Pancreas (tissue), 10 donors: ENCODE results near the gene MOV10L1. TPM values are rescaled to one million over a fixed set of nuclear protein-coding genes. Genes with fewer than 3 reads are reported as not detected.

Experiments
- ATAC-seq, 4 donors: fragments of 200-7000 bp; cut with Tn5 transposase; one replicate each; pipeline versions ENCODE4 v1.8.0 to v1.9.1; 2020; ENCODE audit warnings: mild to moderate bottlenecking in 4 of 4, moderate library complexity in 4 of 4
- DNase-seq, 6 donors: peaks; one replicate each; pipeline ENCODE4 v3.0.0-alpha.2; 2020
- FAIRE-seq: peaks from 2 replicates; lab custom pipeline; 2012; peaks lifted over from hg19 to GRCh38; lab: Jason Lieb, UNC
- H3K27ac ChIP-seq, 4 donors: fragments of 200-600 bp; sonication (generic); 1 replicate in 3 of 4; 2 replicates in 1 of 4; pipeline versions ENCODE4 v1.5.0 to v1.8.0; 2020
- H3K27me3 ChIP-seq, 4 donors: fragments of 200-600 bp; one replicate each; pipeline ENCODE4 v1.8.0; 2021
- H3K36me3 ChIP-seq, 3 donors: fragments of 200-600 bp; sonication (generic) in 1 of 3; one replicate each; pipeline versions ENCODE4 v1.5.0 to v1.8.0; 2020 to 2021
- H3K4me1 ChIP-seq, 3 donors: fragments of 200-600 bp; one replicate each; pipeline ENCODE4 v1.8.0; 2021
- H3K4me3 ChIP-seq, 4 donors: fragments of 200-600 bp; sonication (generic) in 2 of 4; one replicate each; pipeline versions ENCODE4 v1.5.0 to v1.8.0; 2020 to 2021
- H3K9me3 ChIP-seq, 4 donors: fragments of 200-600 bp; one replicate each; pipeline ENCODE4 v1.8.0; 2021
- WGBS, 2 donors: extraction: QIAGEN DNeasy Blood & Tissue Kit; methylation state at CpG; one replicate each; pipeline ENCODE4 v1.1.7; 2013; 5-methylcytosine and 5-hydroxymethylcytosine counted together
- intact Hi-C, 3 donors: fragments of 100-400 bp; cut with DNase I; formaldehyde crosslinking; loops; one replicate each; pipeline versions ENCODE4 v1.11.1 to v1.14.2; 2022
- polyA plus RNA-seq, 2 donors: library from polyadenylated mRNA; stranded (reverse); fragments of 200-250 nt; gene quantifications; one replicate each; pipeline ENCODE4 v1.2.3, GENCODE V29; 2013
- total RNA-seq, 6 donors: library from RNA; stranded (reverse); fragmentation: NEBNext Ultra II Directional in 4 of 6; extraction: Animal tissue kit (Norgen Biotek cat#: 25700) in 4 of 6; gene quantifications; one replicate each; pipeline versions ENCODE4 v1.2.1 to v1.2.4, GENCODE V29; 2021 to 2023
- TF ChIP-seq, protein P1 (sequence below), 4 donors: fragments of 200-600 bp; sonication (generic) in 3 of 4; IDR thresholded peaks; one replicate each; pipeline versions ENCODE4 v1.5.0 to v1.8.0; 2021; ENCODE audit warnings: antibody characterized with exemption in 4 of 4
- donor health status: healthy with polysubstance abuse.
- donor health status: DM: no; HTN: no; CAD: no; lungs with moderate emphysema.
- donor health status: DM: no; HTN: no; CAD: no.
- donor health status: control.
- donor health status: control.
- donor health status: Bipolar disorder and iron deficiency.
- donor health status: DM: yes; HTN: yes; CAD: no.
- donor health status: DM: no; HTN: no; CAD: no.
- donor health status: DM: no; HTN: no; CAD: no.
- donor health status: DM: yes; HTN: yes; CAD: no.

Gene MOV10L1
- total and polyA plus RNA-seq, 8 donors: 0.09 to 1.9 (median 0.26) TPM; not detected in 1

DNA sequence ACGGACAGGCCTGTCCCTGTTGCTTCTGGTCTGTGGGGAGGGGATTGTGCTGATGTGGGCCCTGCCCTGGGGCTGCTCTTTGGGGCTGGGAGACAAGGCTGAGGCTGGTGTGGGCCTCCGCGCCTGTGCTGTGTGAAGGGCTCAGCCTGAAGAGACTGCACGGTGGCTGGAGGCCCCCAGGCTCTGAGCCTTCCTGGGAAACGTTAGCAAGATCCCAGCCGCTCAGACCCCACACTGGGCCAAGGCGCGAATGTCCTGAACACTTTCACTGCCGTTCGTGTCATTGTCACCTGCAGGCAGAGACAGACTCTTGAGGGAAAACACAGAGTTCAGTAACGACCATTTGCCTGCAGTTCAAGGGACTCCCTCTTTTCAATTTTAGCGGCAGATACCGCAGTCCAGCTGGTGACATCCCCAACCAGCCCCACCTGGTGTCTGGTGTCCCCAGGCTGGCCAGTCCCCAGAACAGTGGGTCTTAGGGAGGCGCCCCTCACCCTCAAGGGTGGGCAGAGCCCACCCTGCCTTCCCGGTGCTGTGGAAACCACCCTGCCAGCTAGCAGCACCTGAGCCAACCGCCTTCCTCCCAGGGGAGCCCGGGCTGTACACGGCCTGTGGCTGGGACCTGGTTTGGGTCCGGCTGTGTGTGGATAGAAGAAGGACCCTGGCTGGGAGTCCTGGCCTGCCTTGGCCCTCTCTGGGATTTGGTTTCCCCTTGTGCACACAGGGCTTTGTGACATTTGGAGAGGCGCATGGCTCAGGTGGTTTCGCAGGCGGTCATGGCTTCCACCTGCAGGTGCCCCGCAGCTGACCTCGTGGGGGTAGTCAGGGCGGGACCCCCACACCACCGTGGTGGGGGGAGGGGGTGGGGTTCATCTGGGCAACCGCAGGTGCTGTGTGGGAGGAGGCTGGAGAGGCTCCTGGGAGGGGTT lies 86.4 kb downstream of the MOV10L1 start:
- FAIRE-seq (no peak), DNase-seq (peak in 2 of 6 donors; percentile 12 to 13), ATAC-seq (no peak)
- intact Hi-C loops: no loop called here
- no peaks in the 10 kb centered on the region for H3K27me3 ChIP-seq
- H3K36me3 ChIP-seq: no peaks in the 10 kb centered on the region
- no peaks in the 10 kb centered on the region for H3K9me3 ChIP-seq
- TF ChIP-seq, protein P1, sequence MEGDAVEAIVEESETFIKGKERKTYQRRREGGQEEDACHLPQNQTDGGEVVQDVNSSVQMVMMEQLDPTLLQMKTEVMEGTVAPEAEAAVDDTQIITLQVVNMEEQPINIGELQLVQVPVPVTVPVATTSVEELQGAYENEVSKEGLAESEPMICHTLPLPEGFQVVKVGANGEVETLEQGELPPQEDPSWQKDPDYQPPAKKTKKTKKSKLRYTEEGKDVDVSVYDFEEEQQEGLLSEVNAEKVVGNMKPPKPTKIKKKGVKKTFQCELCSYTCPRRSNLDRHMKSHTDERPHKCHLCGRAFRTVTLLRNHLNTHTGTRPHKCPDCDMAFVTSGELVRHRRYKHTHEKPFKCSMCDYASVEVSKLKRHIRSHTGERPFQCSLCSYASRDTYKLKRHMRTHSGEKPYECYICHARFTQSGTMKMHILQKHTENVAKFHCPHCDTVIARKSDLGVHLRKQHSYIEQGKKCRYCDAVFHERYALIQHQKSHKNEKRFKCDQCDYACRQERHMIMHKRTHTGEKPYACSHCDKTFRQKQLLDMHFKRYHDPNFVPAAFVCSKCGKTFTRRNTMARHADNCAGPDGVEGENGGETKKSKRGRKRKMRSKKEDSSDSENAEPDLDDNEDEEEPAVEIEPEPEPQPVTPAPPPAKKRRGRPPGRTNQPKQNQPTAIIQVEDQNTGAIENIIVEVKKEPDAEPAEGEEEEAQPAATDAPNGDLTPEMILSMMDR (IDR thresholded peaks at IDR 0.05): no peak
- no peaks in the 10 kb centered on the region for H3K4me1 ChIP-seq
- no peak overlapping the region for H3K4me3 ChIP-seq
- 73 to 85% methylated on average over 24 to 27 of the region's 27 CpGs for WGBS, 2 donors
- no peak overlapping the region for H3K27ac ChIP-seq

DNA sequence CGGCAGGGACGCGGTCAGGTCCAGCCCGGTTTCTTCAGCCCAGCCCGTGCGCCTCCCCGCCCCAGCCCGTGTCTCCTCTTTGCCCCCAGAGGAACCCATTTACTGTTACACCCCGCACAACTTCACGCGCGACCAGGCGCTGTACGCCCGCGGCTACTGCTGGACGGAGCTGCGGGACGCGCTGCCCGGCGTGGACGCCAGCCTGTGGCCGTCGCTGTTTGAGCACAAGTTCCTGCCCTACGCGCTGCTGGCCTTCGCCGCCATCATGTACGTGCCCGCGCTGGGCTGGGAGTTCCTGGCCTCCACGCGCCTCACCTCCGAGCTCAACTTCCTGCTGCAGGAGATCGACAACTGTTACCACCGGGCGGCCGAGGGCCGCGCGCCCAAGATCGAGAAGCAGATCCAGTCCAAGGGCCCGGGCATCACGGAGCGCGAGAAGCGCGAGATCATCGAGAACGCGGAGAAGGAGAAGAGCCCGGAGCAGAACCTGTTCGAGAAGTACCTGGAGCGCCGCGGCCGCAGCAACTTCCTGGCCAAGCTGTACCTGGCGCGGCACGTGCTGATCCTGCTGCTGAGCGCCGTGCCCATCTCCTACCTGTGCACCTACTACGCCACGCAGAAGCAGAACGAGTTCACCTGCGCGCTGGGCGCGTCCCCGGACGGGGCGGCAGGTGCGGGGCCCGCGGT lies 87.2 kb downstream of the MOV10L1 start:
- DNase-seq: peak in 4 of 6 donors; percentile 16 to 61 (median 40)
- WGBS, 2 donors: 92 to 96% methylated on average over 73 to 76 of the region's 76 CpGs

GRCh38 chr22:50177537-50178470 lies 88.0 kb downstream of the MOV10L1 start:
- FAIRE-seq: no peak
- intact Hi-C loops: no loop called here
- DNase-seq: peak in 2 of 6 donors; percentile 20 to 49

More for the DNA sequence above, 87.2 kb downstream of the MOV10L1 start:
- H3K9me3 ChIP-seq: no peaks in the 10 kb centered on the region
- no peaks in the 10 kb centered on the region for H3K36me3 ChIP-seq
- intact Hi-C loops: no loop called here
- H3K27me3 ChIP-seq: no peaks in the 10 kb centered on the region
- FAIRE-seq (no peak), ATAC-seq (no peak)
- H3K4me1 ChIP-seq: no peaks in the 10 kb centered on the region
- no peak overlapping the region for H3K4me3 ChIP-seq
- no peak overlapping the region for H3K27ac ChIP-seq
- TF ChIP-seq, protein P1 (IDR thresholded peaks at IDR 0.05): no peak

DNA sequence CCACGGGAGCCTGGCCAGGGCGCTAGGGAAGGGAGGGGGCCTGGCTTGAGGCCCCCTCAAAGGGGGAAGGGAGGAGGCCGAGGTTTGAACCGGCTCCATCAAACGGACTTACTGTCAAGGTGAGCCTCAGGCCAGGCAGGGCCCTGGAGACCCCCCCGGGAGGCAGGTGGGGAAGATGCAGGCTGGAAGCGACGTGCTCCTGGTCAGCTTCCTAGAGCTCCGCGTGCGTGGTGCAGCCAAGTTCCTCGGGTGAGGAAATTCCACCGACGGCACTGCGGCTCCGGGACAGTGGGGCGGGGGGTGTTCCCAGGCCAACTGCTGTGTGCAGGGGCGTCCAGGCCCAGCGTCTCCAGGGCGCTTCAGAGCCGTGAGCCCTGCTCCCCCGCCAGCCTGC lies 88.7 kb downstream of the MOV10L1 start:
- Histone ChIP-seq H3K27ac (no peak overlapping the region), H3K4me1 (peaks cover 10 to 14% (median 13%) of the 10 kb centered on the region in 3 donors), H3K36me3 (no peaks in the 10 kb centered on the region), H3K27me3 (no peaks in the 10 kb centered on the region), H3K4me3 (no peak overlapping the region), H3K9me3 (no peaks in the 10 kb centered on the region)
- intact Hi-C loops: no loop called here
- no peak for ATAC-seq
- TF ChIP-seq, protein P1 (IDR thresholded peaks at IDR 0.05): no peak
- 66 to 81% methylated on average over 20 to 22 of the region's 22 CpGs for WGBS, 2 donors
- peak in 1 of 6 donors; percentile 13 for DNase-seq
- no peak for FAIRE-seq

More at GRCh38 chr22:50177537-50178470, 88.0 kb downstream of the MOV10L1 start:
- Histone ChIP-seq H3K36me3 (no peaks in the 10 kb centered on the region), H3K4me1 (peaks cover 3 to 7% (median 7%) of the 10 kb centered on the region in 3 donors), H3K4me3 (no peak overlapping the region), H3K9me3 (no peaks in the 10 kb centered on the region), H3K27ac (no peak overlapping the region), H3K27me3 (no peaks in the 10 kb centered on the region)
- 62 to 77% methylated on average over 86 to 98 of the region's 98 CpGs for WGBS, 2 donors
- TF ChIP-seq, protein P1 (IDR thresholded peaks at IDR 0.05): no peak
- no peak for ATAC-seq
